MCF 10A (cell line): ENCODE results near the gene DDX54. TPM values are rescaled to one million over a fixed set of nuclear protein-coding genes. Genes with fewer than 3 reads are reported as not detected.
"Not testable (repeated sequence)": the region's sequence is repeated elsewhere in the genome, so short reads cannot be mapped to it uniquely, and the experiment has no call there.

Source experiments
- BruUV-seq: library from RNA; stranded (reverse); fragments of 400-500 nt; replicated peaks from 2 replicates; lab custom pipeline; 2021; lab: Mats Ljungman, UMichigan
- CTCF ChIA-PET: fragments of 300-600 bp; sonication (Branson Sonifier 250); formaldehyde crosslinking; extraction: SDS; loops from one replicate; lab custom pipeline; 2021; ENCODE audit warnings: antibody characterized with exemption, inconsistent platforms; lab: Yijun Ruan, JAX
- POLR2A ChIA-PET: fragments of 300-600, 350-650 bp; sonication (Branson Sonifier 250); formaldehyde crosslinking; extraction: SDS; loops from one replicate; lab custom pipeline; 2020; ENCODE audit warnings: antibody characterized with exemption, inconsistent platforms; lab: Yijun Ruan, JAX
- DNase-seq: peaks from one replicate; pipeline ENCODE4 v3.0.0-alpha.2; 2018; ENCODE audit not compliant: unreplicated experiment
- H3K27ac Mint-ChIP-seq: one replicate; pipeline ENCODE4 v1.8.0; 2022; ENCODE audit warnings: mild to moderate bottlenecking, low read depth, mixed read lengths; ENCODE audit not compliant: unreplicated experiment
- H3K27me3 Mint-ChIP-seq: one replicate; pipeline ENCODE4 v1.8.0; 2022; ENCODE audit warnings: mixed read lengths; ENCODE audit not compliant: insufficient read depth, unreplicated experiment
- H3K36me3 Mint-ChIP-seq: one replicate; pipeline ENCODE4 v1.8.0; 2022; ENCODE audit warnings: mild to moderate bottlenecking, moderate library complexity, mixed read lengths; ENCODE audit not compliant: insufficient read depth, unreplicated experiment
- H3K4me1 Mint-ChIP-seq: one replicate; pipeline ENCODE4 v1.8.0; 2022; ENCODE audit warnings: mixed read lengths; ENCODE audit not compliant: insufficient read depth, unreplicated experiment
- H3K4me3 Mint-ChIP-seq: one replicate; pipeline ENCODE4 v1.8.0; 2022; ENCODE audit warnings: mild to moderate bottlenecking, moderate library complexity, mixed read lengths; ENCODE audit not compliant: unreplicated experiment
- H3K9me3 Mint-ChIP-seq: one replicate; pipeline ENCODE4 v1.8.0; 2022; ENCODE audit warnings: mixed read lengths; ENCODE audit not compliant: unreplicated experiment
- CTCF ChIP-seq: fragments of 200-600 bp; IDR thresholded peaks from one replicate; pipeline ENCODE4 v1.8.0; 2022; ENCODE audit warnings: antibody characterized with exemption, mild to moderate bottlenecking; ENCODE audit not compliant: unreplicated experiment
- intact Hi-C: fragments of 100-400 bp; cut with micrococcal nuclease; formaldehyde crosslinking; loops from 2 replicates; pipeline ENCODE4 v1.14.1; 2022
- total RNA-seq: library from RNA; stranded (reverse); gene quantifications from 2 replicates; pipeline ENCODE4 v1.2.3, GENCODE V29; 2022

DDX54 gene
- total RNA-seq, 1 experiment from 2014 or later = 75.8 TPM

DNA sequence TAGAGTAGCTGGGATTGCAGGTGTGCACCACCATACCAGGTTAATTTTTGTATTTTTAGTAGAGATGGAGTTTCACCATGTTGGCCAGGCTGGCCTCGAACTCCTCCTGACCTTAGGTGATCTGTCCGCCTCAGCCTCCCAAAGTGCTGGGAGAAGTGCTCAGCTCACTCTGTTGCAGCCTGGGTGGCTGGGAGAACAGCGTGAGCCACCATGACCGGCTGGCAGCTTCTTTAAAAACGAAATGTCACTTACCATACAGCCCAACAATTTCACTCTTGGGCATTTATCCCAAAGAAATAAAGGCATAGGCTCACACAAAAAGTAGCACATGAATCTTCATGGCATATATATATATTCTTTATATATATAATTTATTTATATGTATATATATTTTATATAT lies 40.5 kb downstream of the DDX54 start:
- no peaks in the 10 kb centered on the region for H3K27me3 Mint-ChIP-seq
- no peak overlapping the region for H3K4me3 Mint-ChIP-seq
- no peak for TF ChIP-seq CTCF
- no TSS peak for BruUV-seq
- DNase-seq = no peak
- no peaks in the 10 kb centered on the region for H3K36me3 Mint-ChIP-seq
- H3K27ac Mint-ChIP-seq = no peak overlapping the region
- ChIA-PET CTCF (interaction anchor here (1.7 kb wide), 1 partner anchor 97 kb away, joined by 4 read pairs; no protein-coding TSS in a partner anchor), POLR2A (no interaction called here)
- intact Hi-C loops = no loop called here
- H3K4me1 Mint-ChIP-seq = peaks cover 6% of the 10 kb centered on the region
- H3K9me3 Mint-ChIP-seq = no peaks in the 10 kb centered on the region

GRCh38 chr12:113143959-113144358 lies 41.3 kb downstream of the DDX54 start:
- Mint-ChIP-seq H3K4me1 (peaks cover 6% of the 10 kb centered on the region), H3K27me3 (no peaks in the 10 kb centered on the region), H3K27ac (no peak overlapping the region), H3K36me3 (no peaks in the 10 kb centered on the region), H3K4me3 (no peak overlapping the region), H3K9me3 (no peaks in the 10 kb centered on the region)
- ChIA-PET POLR2A (no interaction called here), CTCF (interaction anchor here (1.7 kb wide), 1 partner anchor 96 kb away, joined by 4 read pairs; no protein-coding TSS in a partner anchor)
- no peak for TF ChIP-seq CTCF
- no TSS peak for BruUV-seq
- no peak for DNase-seq
- intact Hi-C loops = no loop called here

DNA sequence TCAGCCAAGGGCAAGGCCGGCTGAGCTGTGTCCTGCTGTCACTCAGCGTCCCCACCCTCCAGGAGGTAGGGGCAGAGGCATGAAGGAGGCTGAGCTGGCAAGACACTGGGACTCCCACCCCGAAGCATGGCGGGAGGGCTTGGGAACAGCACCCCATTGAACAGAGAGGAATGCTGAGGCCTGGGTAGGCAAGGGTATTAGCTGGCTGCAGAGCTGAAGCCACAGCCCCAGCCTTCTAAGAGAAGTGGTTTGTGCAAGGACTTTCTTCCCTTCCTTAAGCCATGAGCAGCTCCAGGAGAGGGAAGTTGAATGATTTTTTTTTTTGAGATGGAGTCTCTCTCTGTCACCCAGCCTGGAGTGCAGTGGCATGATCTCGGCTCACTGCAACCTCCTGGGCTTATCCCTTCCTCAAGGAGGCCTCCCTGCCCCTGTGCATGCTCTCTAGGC lies 42.4 kb downstream of the DDX54 start:
- H3K4me1 Mint-ChIP-seq = peaks cover 6% of the 10 kb centered on the region
- H3K27ac Mint-ChIP-seq = no peak overlapping the region
- POLR2A ChIA-PET = no interaction called here
- no TSS peak for BruUV-seq
- no peak for DNase-seq
- no peak overlapping the region for H3K4me3 Mint-ChIP-seq
- intact Hi-C loops = no loop called here
- TF ChIP-seq CTCF = no peak
- no peaks in the 10 kb centered on the region for H3K27me3 Mint-ChIP-seq
- CTCF ChIA-PET = interaction anchor here (0.6 to 1.0 kb wide), 4 partner anchors 8 to 319 kb away, joined by 3 read pairs; no protein-coding TSS in a partner anchor
- no peaks in the 10 kb centered on the region for H3K9me3 Mint-ChIP-seq
- H3K36me3 Mint-ChIP-seq = no peaks in the 10 kb centered on the region

- Mint-ChIP-seq H3K9me3 (no peaks in the 10 kb centered on the region), H3K4me3 (no peak overlapping the region), H3K36me3 (no peaks in the 10 kb centered on the region), H3K27me3 (no peaks in the 10 kb centered on the region), H3K27ac (no peak overlapping the region), H3K4me1 (peaks cover 6% of the 10 kb centered on the region)
- ChIA-PET POLR2A (no interaction called here), CTCF (interaction anchor here (0.6 to 1.0 kb wide), 4 partner anchors 9 to 320 kb away, joined by 3 read pairs; no protein-coding TSS in a partner anchor)
- intact Hi-C loops = no loop called here
- DNase-seq = no peak
- TF ChIP-seq CTCF = no peak
- BruUV-seq = no TSS peak
Observed at GRCh38 chr12:113142173-113142885, 42.9 kb downstream of the DDX54 start.

- POLR2A ChIA-PET, H3K4me3 Mint-ChIP-seq, H3K9me3 Mint-ChIP-seq, intact Hi-C loops, H3K4me1 Mint-ChIP-seq, BruUV-seq, H3K27ac Mint-ChIP-seq, H3K36me3 Mint-ChIP-seq, DNase-seq, H3K27me3 Mint-ChIP-seq: not testable (repeated sequence)
- CTCF ChIA-PET = interaction anchor here (0.6 kb wide), 1 partner anchor 12 kb away, joined by 3 read pairs; no protein-coding TSS in a partner anchor
Observed at GRCh38 chr12:113141716-113142115, 43.6 kb downstream of the DDX54 start.
